Measurements from ENCODE around the gene NFATC3.

The NFATC3 gene

DNA sequence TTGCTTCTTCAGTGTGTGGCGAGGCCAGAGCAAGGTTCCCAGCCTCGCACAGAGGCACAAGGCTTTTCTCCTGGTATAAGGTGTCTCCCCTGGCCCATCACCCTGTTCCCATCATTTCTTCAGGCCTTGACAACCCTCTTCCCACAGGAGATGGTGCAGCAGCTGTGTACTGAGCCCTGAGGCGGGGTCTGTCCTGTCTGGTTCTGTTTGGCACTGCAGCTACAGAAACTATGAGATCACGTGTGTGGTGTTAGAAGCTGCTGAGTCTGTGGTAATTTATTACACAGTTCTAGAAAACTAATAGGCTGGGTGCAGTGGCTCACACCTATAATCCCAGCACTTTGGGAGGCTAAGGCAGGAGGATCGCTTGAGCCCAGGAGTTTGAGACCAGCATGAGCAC, 167.2 kb downstream of the NFATC3 start:
- no peak overlapping the region for H3K4me3 ChIP-seq (ENCODE audit: low read depth, low read length)
- TF ChIP-seq MYC (IDR thresholded peaks at IDR 0.05; ENCODE audit: low read depth, low read length) (no peak), MAX (IDR thresholded peaks at IDR 0.05; ENCODE audit: low read depth, low read length) (no peak), CTCF (IDR thresholded peaks at IDR 0.05; ENCODE audit: low read depth, low read length) (no peak)
- no peak for DNase-seq (ENCODE audit: low read depth)

GRCh38 chr16:68253721-68254120, 168.6 kb downstream of the NFATC3 start:
- no peak for DNase-seq (ENCODE audit: low read depth)
- H3K4me3 ChIP-seq (ENCODE audit: low read depth, low read length) = no peak overlapping the region
- TF ChIP-seq MYC (IDR thresholded peaks at IDR 0.05; ENCODE audit: low read depth, low read length) (no peak), POLR2A (IDR thresholded peaks at IDR 0.05; ENCODE audit: extremely low read depth, insufficient read length) (no peak), CTCF (IDR thresholded peaks at IDR 0.05; ENCODE audit: low read depth, low read length) (no peak), MAX (IDR thresholded peaks at IDR 0.05; ENCODE audit: low read depth, low read length) (no peak)

- TF ChIP-seq MYC (IDR thresholded peaks at IDR 0.05; ENCODE audit: low read depth, low read length) (no peak), CTCF (IDR thresholded peaks at IDR 0.05; ENCODE audit: low read depth, low read length) (no peak), MAX (IDR thresholded peaks at IDR 0.05; ENCODE audit: low read depth, low read length) (no peak), POLR2A (IDR thresholded peaks at IDR 0.05; ENCODE audit: extremely low read depth, insufficient read length) (no peak)
These were observed 170.5 kb downstream of the NFATC3 start for GRCh38 chr16:68255712-68256111.

GRCh38 chr16:68257251-68257905, 172.2 kb downstream of the NFATC3 start:
- peak; percentile 94 for DNase-seq (ENCODE audit: low read depth)

More at GRCh38 chr16:68255712-68256111, 170.5 kb downstream of the NFATC3 start:
- no peak for DNase-seq (ENCODE audit: low read depth)
- H3K4me3 ChIP-seq (ENCODE audit: low read depth, low read length) = no peak overlapping the region

DNA sequence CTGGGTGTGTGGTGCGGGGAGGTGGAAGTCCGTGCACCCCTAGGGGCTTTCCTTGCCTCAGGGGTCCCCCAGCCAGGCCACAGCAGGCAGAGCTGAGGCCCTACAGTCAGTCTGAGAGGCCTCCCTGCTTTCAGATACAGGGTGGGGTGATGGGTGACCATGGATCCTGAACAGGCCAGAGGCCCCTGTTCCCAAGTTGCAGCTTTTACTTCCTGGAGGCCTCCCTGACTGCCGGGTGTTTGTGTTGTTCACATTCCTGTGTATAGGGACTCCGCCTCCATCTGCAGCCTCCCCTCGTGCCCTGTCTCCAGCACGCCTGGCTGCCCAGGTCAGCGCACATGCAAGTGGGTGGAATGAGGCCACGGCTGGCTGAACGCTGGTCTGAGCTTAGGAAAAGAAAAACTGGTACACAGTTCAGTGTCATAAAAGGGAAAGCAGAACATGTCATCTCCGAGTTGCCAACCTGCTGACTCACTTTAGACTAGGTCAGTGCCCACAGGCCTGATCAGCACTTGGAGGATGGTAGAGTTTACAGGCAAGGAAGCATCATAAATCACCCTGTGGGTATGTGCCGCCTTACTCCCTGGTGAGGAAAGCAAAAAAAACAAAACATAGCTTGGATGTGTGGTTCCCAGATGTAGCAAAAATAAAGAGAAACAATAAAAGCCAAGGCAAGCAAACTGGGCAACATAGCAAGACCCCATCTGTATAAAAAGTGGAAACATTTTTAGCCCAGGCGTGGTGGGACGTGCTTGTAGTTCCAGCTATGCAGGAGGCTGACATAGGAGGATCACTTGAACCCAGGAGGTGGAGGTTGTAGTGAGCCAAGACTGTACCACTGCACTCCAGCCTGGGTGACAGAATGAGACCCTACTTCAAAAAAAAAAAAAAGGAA, 173.0 kb downstream of the NFATC3 start:
- H3K4me3 ChIP-seq (ENCODE audit: low read depth, low read length) = no peak overlapping the region
- TF ChIP-seq CTCF (IDR thresholded peaks at IDR 0.05; ENCODE audit: low read depth, low read length) (no peak), MAX (IDR thresholded peaks at IDR 0.05; ENCODE audit: low read depth, low read length) (no peak), MYC (IDR thresholded peaks at IDR 0.05; ENCODE audit: low read depth, low read length) (no peak), POLR2A (IDR thresholded peaks at IDR 0.05; ENCODE audit: extremely low read depth, insufficient read length) (no peak)
- DNase-seq (ENCODE audit: low read depth) = peak; percentile 71

More at GRCh38 chr16:68257251-68257905, 172.2 kb downstream of the NFATC3 start:
- peak; percentile 64 for TF ChIP-seq MAX (IDR thresholded peaks at IDR 0.05; ENCODE audit: low read depth, low read length)
- no peak for TF ChIP-seq POLR2A (IDR thresholded peaks at IDR 0.05; ENCODE audit: extremely low read depth, insufficient read length)
- TF ChIP-seq CTCF (IDR thresholded peaks at IDR 0.05; ENCODE audit: low read depth, low read length) = no peak
- TF ChIP-seq MYC (IDR thresholded peaks at IDR 0.05; ENCODE audit: low read depth, low read length) = peak; percentile 64
- H3K4me3 ChIP-seq (ENCODE audit: low read depth, low read length) = no peak overlapping the region
